SK-N-SH treated with all-trans-retinoic acid at 6 μM for 48 hours (cell line): Measurements from ENCODE around the gene TRMT1.

Source experiments
- ATAC-seq: fragments of 200-7000 bp; cut with Tn5 transposase; 3 replicates; pipeline ENCODE4 v1.9.1; 2020; ENCODE audit warnings: mild to moderate bottlenecking, moderate library complexity
- ARNTL ChIP-seq: fragments of 450-650 bp; formaldehyde crosslinking; IDR thresholded peaks from 2 replicates; pipeline ENCODE4 v1.5.0; 2020; ENCODE audit warnings: low read depth, mild to moderate bottlenecking, moderate library complexity, borderline replicate concordance
- BACH2 ChIP-seq: fragments of 250-450 bp; sonication (Bioruptor Pico); IDR thresholded peaks from 2 replicates; pipeline ENCODE4 v1.9.0; 2021; ENCODE audit warnings: mild to moderate bottlenecking, borderline replicate concordance
- CSDC2 ChIP-seq: fragments of 250-450 bp; sonication (Bioruptor Pico); IDR thresholded peaks from 2 replicates; pipeline ENCODE4 v1.5.0; 2020; ENCODE audit warnings: mild to moderate bottlenecking, moderate library complexity
- GLIS3 ChIP-seq: fragments of 250-450 bp; sonication (Bioruptor Pico); IDR thresholded peaks from 2 replicates; pipeline ENCODE4 v1.5.0; 2020; ENCODE audit warnings: mild to moderate bottlenecking, moderate library complexity
- OSR1 ChIP-seq: fragments of 250-450 bp; sonication (Bioruptor Pico); IDR thresholded peaks from 2 replicates; pipeline ENCODE4 v1.8.0; 2022; ENCODE audit warnings: moderate library complexity, mild to moderate bottlenecking, inconsistent platforms
- POU6F1 ChIP-seq: fragments of 250-450 bp; sonication (Bioruptor Pico); IDR thresholded peaks from 2 replicates; pipeline ENCODE4 v1.8.0; 2021; ENCODE audit warnings: low read depth, mild to moderate bottlenecking, moderate library complexity, borderline replicate concordance
- RARB ChIP-seq: fragments of 250-450 bp; sonication (Bioruptor Pico); IDR thresholded peaks from 2 replicates; pipeline ENCODE4 v1.8.0; 2021; ENCODE audit warnings: mild to moderate bottlenecking, moderate library complexity
- SNAI2 ChIP-seq: fragments of 250-450 bp; sonication (Bioruptor Pico); IDR thresholded peaks from 2 replicates; pipeline ENCODE4 v1.5.0; 2020; ENCODE audit warnings: mild to moderate bottlenecking, moderate library complexity
- TCF4 ChIP-seq: fragments of 250-450 bp; sonication (Bioruptor Pico); IDR thresholded peaks from 2 replicates; pipeline ENCODE4 v1.8.0; 2021; ENCODE audit warnings: mild to moderate bottlenecking, moderate library complexity, borderline replicate concordance
- TOX ChIP-seq: fragments of 250-450 bp; sonication (Bioruptor Pico); IDR thresholded peaks from 2 replicates; pipeline ENCODE4 v1.8.0; 2021; ENCODE audit warnings: mild to moderate bottlenecking, moderate library complexity, borderline replicate concordance
- ZC3H10 ChIP-seq: fragments of 250-450 bp; sonication (Bioruptor Pico); IDR thresholded peaks from 2 replicates; pipeline ENCODE4 v1.5.1; 2021; ENCODE audit warnings: mild to moderate bottlenecking, moderate library complexity
- ZFP3 ChIP-seq: fragments of 250-450 bp; sonication (Bioruptor Pico); IDR thresholded peaks from 2 replicates; pipeline ENCODE4 v1.5.0; 2020; ENCODE audit warnings: mild to moderate bottlenecking, moderate library complexity
- ZNF565 ChIP-seq: fragments of 450-650 bp; formaldehyde crosslinking; conservative IDR thresholded peaks from 2 replicates; pipeline ENCODE4 v1.5.0; 2020; ENCODE audit warnings: low read depth, mild to moderate bottlenecking, moderate library complexity
- ZNF70 ChIP-seq: fragments of 450-650 bp; formaldehyde crosslinking; IDR thresholded peaks from 2 replicates; pipeline ENCODE4 v1.5.0; 2020; ENCODE audit warnings: mild to moderate bottlenecking, moderate library complexity
- ZNF8 ChIP-seq: fragments of 450-650 bp; formaldehyde crosslinking; IDR thresholded peaks from 2 replicates; pipeline ENCODE4 v1.5.0; 2020; ENCODE audit warnings: mild to moderate bottlenecking, moderate library complexity
- TF ChIP-seq, protein P1 (sequence below): fragments of 250-450 bp; sonication (Bioruptor Pico); IDR thresholded peaks from 2 replicates; pipeline ENCODE4 v1.5.0; 2020; ENCODE audit warnings: mild to moderate bottlenecking, moderate library complexity
- TF ChIP-seq, protein P2 (sequence below): fragments of 250-450 bp; sonication (Bioruptor Pico); IDR thresholded peaks from 2 replicates; pipeline ENCODE4 v1.5.1; 2021; ENCODE audit warnings: mild to moderate bottlenecking, moderate library complexity
- TF ChIP-seq, protein P3 (sequence below): fragments of 250-450 bp; sonication (Bioruptor Pico); IDR thresholded peaks from 2 replicates; pipeline ENCODE4 v1.8.0; 2020; ENCODE audit warnings: mild to moderate bottlenecking, moderate library complexity, borderline replicate concordance

TRMT1 gene

DNA sequence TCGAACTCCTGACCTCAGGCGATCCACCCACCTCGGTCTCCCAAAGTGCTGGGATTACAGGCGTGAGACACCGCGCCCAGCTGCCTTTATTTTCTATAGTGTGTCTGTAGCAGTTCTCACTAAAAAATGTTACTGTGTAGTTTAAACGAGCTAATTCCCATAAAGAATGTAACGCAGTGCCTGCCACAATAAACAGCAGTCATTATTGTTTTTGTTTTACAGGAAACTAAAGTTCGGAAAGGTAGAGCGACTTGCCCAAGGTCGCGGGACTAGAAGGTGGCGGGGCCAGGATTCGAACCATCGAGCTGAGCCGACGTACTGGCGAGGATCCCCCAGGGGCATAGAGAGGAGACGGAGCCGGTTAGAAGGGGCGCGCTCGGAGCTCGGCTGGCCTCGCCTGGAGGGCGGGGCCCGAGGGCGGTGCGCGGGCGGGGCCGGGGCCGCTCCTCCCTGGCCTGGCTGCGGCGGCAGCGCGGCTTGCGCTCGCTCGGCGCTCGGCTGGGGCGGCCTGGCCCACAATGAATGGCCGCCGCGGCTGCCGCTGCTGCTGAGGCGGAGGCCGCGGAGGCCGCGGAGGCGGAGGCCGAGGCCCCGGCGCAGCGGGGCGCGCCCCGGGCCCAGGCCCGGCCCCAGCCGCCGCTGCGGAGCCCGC, 1.4 kb upstream of the TRMT1 start, which contains the start of gene NACC1:
NACC1 (plus strand) TSS at position 493 of the 652 bp plus-strand sequence. CDS start 16,944 bp downstream, outside the sequence.
- TF ChIP-seq, protein P1, sequence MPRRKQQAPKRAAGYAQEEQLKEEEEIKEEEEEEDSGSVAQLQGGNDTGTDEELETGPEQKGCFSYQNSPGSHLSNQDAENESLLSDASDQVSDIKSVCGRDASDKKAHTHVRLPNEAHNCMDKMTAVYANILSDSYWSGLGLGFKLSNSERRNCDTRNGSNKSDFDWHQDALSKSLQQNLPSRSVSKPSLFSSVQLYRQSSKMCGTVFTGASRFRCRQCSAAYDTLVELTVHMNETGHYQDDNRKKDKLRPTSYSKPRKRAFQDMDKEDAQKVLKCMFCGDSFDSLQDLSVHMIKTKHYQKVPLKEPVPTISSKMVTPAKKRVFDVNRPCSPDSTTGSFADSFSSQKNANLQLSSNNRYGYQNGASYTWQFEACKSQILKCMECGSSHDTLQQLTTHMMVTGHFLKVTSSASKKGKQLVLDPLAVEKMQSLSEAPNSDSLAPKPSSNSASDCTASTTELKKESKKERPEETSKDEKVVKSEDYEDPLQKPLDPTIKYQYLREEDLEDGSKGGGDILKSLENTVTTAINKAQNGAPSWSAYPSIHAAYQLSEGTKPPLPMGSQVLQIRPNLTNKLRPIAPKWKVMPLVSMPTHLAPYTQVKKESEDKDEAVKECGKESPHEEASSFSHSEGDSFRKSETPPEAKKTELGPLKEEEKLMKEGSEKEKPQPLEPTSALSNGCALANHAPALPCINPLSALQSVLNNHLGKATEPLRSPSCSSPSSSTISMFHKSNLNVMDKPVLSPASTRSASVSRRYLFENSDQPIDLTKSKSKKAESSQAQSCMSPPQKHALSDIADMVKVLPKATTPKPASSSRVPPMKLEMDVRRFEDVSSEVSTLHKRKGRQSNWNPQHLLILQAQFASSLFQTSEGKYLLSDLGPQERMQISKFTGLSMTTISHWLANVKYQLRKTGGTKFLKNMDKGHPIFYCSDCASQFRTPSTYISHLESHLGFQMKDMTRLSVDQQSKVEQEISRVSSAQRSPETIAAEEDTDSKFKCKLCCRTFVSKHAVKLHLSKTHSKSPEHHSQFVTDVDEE = 0 out of 2 replicates have a peak, but pooled peaks have one; percentile 50
- 0 out of 2 replicates have a peak, but pooled peaks have one; percentile 51 for TF ChIP-seq ZFP3 (CRISPR knock-in tag)
- no peak for TF ChIP-seq RARB (CRISPR knock-in tag)
- TF ChIP-seq, all 23 proteins: peak for 2
- ATAC-seq = peak; percentile 91

DNA sequence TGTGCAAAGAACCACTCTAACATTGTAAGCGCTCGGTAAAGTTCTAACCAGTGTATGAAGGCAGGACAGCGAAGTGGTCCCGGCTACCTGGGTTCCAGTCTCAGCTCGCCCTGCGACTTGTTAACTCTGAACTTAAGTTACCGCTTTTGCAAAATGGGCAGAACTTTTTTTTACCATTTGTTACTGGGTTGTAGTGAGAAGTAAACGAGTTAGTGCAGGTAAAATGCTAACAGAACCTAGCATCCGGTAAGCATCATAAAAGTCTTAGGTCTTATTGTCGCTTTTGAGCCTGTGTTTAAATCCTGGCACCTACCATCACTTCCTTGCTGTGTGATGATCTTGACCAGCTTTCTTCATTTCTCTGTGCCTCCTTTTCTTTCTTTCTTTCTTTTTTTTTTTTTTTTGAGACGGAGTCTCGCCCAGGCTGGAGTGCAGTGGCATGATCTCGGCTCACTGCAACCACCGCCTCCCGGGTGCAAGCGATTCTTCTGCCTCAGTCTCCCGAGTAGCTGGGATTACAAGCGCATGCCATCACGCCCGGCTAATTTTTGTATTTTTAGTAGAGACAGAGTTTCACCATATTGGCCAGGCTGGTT, 734 bp upstream of the TRMT1 start:
- peak; percentile 36 for ATAC-seq

More for the DNA sequence above, 734 bp upstream of the TRMT1 start:
- TF ChIP-seq ARNTL (CRISPR knock-in tag) = no peak
- no peak for TF ChIP-seq OSR1 (CRISPR knock-in tag)
- no peak for TF ChIP-seq BACH2 (CRISPR knock-in tag)
- TF ChIP-seq GLIS3 (CRISPR knock-in tag) = no peak
- no peak for TF ChIP-seq SNAI2 (CRISPR knock-in tag)
- TF ChIP-seq, protein P2, sequence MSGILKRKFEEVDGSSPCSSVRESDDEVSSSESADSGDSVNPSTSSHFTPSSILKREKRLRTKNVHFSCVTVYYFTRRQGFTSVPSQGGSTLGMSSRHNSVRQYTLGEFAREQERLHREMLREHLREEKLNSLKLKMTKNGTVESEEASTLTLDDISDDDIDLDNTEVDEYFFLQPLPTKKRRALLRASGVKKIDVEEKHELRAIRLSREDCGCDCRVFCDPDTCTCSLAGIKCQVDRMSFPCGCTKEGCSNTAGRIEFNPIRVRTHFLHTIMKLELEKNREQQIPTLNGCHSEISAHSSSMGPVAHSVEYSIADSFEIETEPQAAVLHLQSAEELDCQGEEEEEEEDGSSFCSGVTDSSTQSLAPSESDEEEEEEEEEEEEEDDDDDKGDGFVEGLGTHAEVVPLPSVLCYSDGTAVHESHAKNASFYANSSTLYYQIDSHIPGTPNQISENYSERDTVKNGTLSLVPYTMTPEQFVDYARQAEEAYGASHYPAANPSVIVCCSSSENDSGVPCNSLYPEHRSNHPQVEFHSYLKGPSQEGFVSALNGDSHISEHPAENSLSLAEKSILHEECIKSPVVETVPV (CRISPR knock-in tag) = no peak
- TF ChIP-seq POU6F1 (CRISPR knock-in tag) = no peak
- no peak for TF ChIP-seq CSDC2
- TF ChIP-seq, protein P1 = no peak
- TF ChIP-seq ZC3H10 (CRISPR knock-in tag) = no peak
- TF ChIP-seq TOX (CRISPR knock-in tag) = no peak
- TF ChIP-seq TCF4 = no peak
- no peak for TF ChIP-seq ZFP3 (CRISPR knock-in tag)
- no peak for TF ChIP-seq ZNF8 (CRISPR knock-in tag)
- TF ChIP-seq, protein P3, sequence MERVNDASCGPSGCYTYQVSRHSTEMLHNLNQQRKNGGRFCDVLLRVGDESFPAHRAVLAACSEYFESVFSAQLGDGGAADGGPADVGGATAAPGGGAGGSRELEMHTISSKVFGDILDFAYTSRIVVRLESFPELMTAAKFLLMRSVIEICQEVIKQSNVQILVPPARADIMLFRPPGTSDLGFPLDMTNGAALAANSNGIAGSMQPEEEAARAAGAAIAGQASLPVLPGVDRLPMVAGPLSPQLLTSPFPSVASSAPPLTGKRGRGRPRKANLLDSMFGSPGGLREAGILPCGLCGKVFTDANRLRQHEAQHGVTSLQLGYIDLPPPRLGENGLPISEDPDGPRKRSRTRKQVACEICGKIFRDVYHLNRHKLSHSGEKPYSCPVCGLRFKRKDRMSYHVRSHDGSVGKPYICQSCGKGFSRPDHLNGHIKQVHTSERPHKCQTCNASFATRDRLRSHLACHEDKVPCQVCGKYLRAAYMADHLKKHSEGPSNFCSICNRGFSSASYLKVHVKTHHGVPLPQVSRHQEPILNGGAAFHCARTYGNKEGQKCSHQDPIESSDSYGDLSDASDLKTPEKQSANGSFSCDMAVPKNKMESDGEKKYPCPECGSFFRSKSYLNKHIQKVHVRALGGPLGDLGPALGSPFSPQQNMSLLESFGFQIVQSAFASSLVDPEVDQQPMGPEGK (CRISPR knock-in tag) = no peak
- TF ChIP-seq ZNF565 = no peak
- no peak for TF ChIP-seq RARB (CRISPR knock-in tag)
- no peak for TF ChIP-seq ZNF70
